Mucosa of stomach (tissue), 1 donor: ENCODE results near the gene RGS6.

Experiments
- H3K27me3 ChIP-seq: one replicate; pipeline ENCODE4 v1.7.0; 2013; ENCODE audit warnings: mild to moderate bottlenecking, low read length; ENCODE audit not compliant: control insufficient read depth, insufficient read depth
- H3K36me3 ChIP-seq: one replicate; pipeline ENCODE4 v1.7.0; 2013; ENCODE audit warnings: low read length; ENCODE audit not compliant: control insufficient read depth, insufficient read depth
- H3K4me1 ChIP-seq: one replicate; pipeline ENCODE4 v1.7.0; 2013; ENCODE audit warnings: mild to moderate bottlenecking, low read length; ENCODE audit not compliant: control insufficient read depth, insufficient read depth
- H3K4me3 ChIP-seq: one replicate; pipeline ENCODE4 v1.7.0; 2013; ENCODE audit warnings: low read length
- H3K9ac ChIP-seq: one replicate; pipeline ENCODE4 v1.7.0; 2013; ENCODE audit warnings: mild to moderate bottlenecking, low read length, moderate library complexity
- H3K9me3 ChIP-seq: one replicate; pipeline ENCODE4 v1.7.0; 2013; ENCODE audit warnings: mild to moderate bottlenecking, low read length, moderate library complexity; ENCODE audit not compliant: control insufficient read depth
- donor health status: Pancreatic carcinoma.

RGS6 gene

GRCh38 chr14:72605096-72605920 lies 673.1 kb downstream of the RGS6 start:
- Histone ChIP-seq H3K9me3 (no peaks in the 10 kb centered on the region), H3K27me3 (no peaks in the 10 kb centered on the region), H3K36me3 (no peaks in the 10 kb centered on the region), H3K4me1 (no peaks in the 10 kb centered on the region), H3K4me3 (no peak overlapping the region), H3K9ac (no peak overlapping the region)

- Histone ChIP-seq H3K9ac (no peak overlapping the region), H3K27me3 (no peaks in the 10 kb centered on the region), H3K4me3 (no peak overlapping the region), H3K4me1 (no peaks in the 10 kb centered on the region), H3K36me3 (no peaks in the 10 kb centered on the region), H3K9me3 (no peaks in the 10 kb centered on the region)
These were observed 673.6 kb downstream of the RGS6 start for GRCh38 chr14:72605921-72606220.

DNA sequence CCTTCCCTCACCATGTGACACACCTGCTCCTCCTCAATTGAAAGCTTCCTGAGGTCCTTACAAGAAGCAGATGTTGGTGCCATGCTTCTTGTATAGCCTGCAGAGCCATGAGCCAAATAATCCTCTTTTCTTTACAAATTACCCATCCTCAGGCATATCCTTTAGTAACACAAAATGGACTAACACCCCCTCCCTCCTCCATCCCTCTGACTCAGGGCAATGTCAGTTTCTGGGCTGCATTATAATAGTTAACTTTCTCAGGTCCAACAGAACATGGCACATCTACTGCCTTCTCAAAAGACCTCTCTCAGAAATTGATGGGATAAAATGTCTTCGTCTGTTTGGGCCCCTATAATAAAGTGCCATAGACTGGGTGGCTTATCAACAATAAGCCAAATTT lies 674.6 kb downstream of the RGS6 start:
- no peak overlapping the region for H3K4me3 ChIP-seq
- no peaks in the 10 kb centered on the region for H3K36me3 ChIP-seq
- H3K9me3 ChIP-seq = no peaks in the 10 kb centered on the region
- no peaks in the 10 kb centered on the region for H3K27me3 ChIP-seq
- H3K9ac ChIP-seq = no peak overlapping the region
- H3K4me1 ChIP-seq = no peaks in the 10 kb centered on the region

DNA sequence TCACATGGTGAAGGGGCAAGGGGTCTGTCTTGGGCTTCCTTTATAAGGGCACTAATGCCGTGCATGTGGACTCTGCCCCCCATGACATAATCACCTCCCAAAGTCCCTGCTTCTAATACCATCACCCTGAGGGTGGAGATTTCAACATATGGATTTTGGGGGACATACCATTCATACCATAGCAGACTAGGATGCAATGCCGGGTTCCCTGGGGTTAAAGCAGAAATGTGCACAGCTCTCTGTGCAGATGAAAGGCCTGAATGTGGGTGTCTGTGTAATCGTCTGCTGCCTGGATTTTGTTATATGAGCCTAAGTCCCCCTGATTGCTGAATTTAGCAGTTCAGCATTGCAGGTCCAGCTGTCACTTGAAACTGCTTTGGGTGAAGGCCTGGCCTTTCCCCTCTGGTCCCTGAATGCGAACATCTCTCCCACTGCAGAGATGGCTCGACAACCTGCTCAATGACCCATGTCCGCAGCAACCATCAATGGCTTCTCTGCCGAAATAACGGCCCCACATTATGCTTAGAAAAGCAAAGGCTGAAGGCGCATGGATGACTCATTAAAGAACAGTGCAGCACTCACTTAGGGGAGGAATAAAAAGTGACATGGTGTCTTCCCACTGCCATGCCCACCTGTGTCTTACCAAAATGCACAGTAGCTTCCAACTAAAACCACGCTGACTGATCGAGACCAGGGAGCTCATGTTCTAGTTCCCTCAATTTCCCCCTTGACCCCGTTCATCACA lies 675.3 kb downstream of the RGS6 start:
- Histone ChIP-seq H3K4me3 (no peak overlapping the region), H3K4me1 (no peaks in the 10 kb centered on the region), H3K9ac (no peak overlapping the region), H3K27me3 (no peaks in the 10 kb centered on the region), H3K9me3 (no peaks in the 10 kb centered on the region), H3K36me3 (no peaks in the 10 kb centered on the region)

DNA sequence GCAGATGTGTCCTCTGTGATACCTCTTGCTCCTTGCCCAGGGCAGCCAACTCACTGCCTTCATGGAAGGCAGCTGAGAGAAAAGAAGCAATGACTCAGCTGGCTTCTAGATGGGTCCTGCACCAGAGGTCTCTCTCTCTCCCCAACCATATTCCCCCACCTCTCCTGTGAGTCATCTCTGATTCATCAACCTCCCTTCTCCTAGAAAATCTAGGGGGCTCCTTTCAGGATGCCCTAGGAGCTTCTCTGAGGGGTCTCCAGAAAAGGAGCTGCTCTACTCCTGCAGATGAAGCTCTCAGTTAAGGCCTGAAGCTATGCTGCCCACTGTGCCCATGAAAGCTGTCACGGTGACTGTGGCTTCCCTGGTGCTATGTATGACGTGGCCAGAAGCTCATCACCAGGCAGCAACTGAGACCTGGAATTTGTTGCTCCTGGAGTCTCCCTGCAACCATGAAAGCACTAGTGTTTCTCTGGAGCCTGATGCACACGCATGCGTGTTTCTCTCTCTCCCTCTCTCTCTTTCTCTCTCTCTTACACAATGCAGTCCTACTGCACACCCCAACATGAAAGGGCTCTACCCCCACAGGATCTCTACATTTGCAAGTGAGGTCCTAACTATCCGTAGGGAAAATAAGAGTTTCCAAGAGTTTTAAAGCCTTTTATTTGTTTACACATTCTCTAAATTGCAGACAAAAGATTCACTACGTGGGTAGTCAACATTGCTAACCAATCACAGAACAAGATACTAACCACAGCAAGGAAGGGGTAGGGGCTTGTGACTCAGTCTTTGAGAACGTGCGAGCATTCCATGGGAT lies 676.4 kb downstream of the RGS6 start:
- no peaks in the 10 kb centered on the region for H3K27me3 ChIP-seq
- no peaks in the 10 kb centered on the region for H3K36me3 ChIP-seq
- no peak overlapping the region for H3K4me3 ChIP-seq
- no peaks in the 10 kb centered on the region for H3K4me1 ChIP-seq
- no peaks in the 10 kb centered on the region for H3K9me3 ChIP-seq
- H3K9ac ChIP-seq = no peak overlapping the region

- H3K4me3 ChIP-seq = no peak overlapping the region
- no peaks in the 10 kb centered on the region for H3K4me1 ChIP-seq
- H3K27me3 ChIP-seq = no peaks in the 10 kb centered on the region
- H3K9ac ChIP-seq = no peak overlapping the region
- H3K9me3 ChIP-seq = no peaks in the 10 kb centered on the region
- no peaks in the 10 kb centered on the region for H3K36me3 ChIP-seq
These were observed 677.1 kb downstream of the RGS6 start for GRCh38 chr14:72609205-72609916.

GRCh38 chr14:72610096-72610830 lies 678.0 kb downstream of the RGS6 start:
- no peaks in the 10 kb centered on the region for H3K4me1 ChIP-seq
- no peak overlapping the region for H3K9ac ChIP-seq
- no peaks in the 10 kb centered on the region for H3K36me3 ChIP-seq
- H3K27me3 ChIP-seq = no peaks in the 10 kb centered on the region
- no peak overlapping the region for H3K4me3 ChIP-seq
- H3K9me3 ChIP-seq = no peaks in the 10 kb centered on the region

DNA sequence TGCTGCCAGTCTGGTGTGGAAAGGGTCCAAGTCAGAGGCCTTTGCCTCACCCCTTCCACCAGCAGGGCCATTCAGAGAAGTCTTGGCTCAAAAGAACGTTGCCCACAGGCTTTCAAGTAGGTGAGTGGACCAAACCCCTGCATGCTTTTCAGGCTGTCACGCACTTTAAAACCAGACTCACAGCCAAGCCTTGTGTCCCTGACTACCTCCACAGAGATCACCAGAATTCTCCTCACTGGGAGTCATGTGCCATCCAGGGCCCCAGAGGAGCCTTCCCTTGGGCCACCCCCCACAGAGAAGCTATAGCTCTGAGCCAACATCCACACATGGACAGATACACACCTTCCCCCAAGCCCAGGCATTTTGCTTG lies 678.6 kb downstream of the RGS6 start:
- no peaks in the 10 kb centered on the region for H3K9me3 ChIP-seq
- no peaks in the 10 kb centered on the region for H3K36me3 ChIP-seq
- no peaks in the 10 kb centered on the region for H3K4me1 ChIP-seq
- no peak overlapping the region for H3K9ac ChIP-seq
- H3K27me3 ChIP-seq = no peaks in the 10 kb centered on the region
- H3K4me3 ChIP-seq = no peak overlapping the region

GRCh38 chr14:72611506-72611905 lies 679.3 kb downstream of the RGS6 start:
- Histone ChIP-seq H3K27me3 (no peaks in the 10 kb centered on the region), H3K36me3 (no peaks in the 10 kb centered on the region), H3K4me3 (no peak overlapping the region), H3K9ac (no peak overlapping the region), H3K9me3 (no peaks in the 10 kb centered on the region), H3K4me1 (no peaks in the 10 kb centered on the region)

DNA sequence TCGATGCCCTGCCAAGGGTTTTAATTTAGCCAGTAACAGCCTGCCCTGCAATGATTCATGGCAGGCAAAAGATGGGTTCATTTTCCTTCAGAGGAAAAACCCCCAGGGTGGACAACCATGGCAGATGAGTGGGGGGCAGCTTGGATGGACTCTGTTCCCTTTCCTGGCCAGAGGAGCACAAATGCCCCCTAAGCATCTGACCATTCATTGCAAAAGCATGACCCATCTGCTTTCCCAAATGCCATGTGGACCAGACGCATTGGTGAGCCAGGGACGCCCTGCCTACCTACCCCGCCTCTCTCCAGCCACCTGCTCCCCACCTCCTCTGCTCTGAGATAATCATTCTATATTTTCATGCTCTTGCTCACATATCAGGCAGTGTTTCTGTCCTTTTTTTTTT lies 679.8 kb downstream of the RGS6 start:
- Histone ChIP-seq H3K27me3 (no peaks in the 10 kb centered on the region), H3K4me1 (no peaks in the 10 kb centered on the region), H3K36me3 (no peaks in the 10 kb centered on the region), H3K4me3 (no peak overlapping the region), H3K9me3 (no peaks in the 10 kb centered on the region), H3K9ac (no peak overlapping the region)

DNA sequence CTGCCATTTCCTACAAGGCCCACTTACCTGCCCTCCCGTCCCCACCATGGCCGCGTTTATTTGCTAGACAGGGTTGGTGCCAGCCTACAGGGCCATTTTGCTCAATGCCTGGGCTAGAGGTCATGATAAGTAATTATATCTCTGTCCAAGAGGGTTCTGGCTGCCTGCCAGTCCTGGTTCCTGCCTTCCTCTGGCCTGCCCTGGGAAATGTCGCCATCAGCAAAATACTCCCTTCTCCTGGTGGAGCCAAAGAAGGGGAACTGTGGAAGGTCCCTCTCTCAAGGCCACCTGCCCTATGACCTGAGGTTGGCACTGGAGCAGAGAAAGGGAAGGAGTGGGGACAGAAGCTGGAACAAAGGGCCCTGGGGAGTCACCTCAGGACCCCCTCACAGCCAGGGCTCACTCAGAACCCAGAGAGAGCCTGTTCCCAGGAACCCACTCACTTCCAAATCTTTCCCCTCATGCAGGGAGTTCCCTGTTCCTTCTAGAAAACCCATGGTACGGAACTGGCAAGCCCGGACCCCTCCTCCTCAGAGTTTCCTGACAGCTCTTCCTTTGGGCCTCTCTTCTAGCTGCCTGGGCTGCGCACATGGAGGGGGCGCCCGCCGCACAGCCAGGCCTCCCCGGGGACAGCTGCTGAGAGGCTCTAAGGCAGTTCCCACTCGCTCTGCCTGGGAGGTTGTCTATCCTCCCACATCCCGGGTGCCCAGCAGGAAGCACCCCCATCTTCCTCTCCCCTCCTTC lies 681.2 kb downstream of the RGS6 start:
- no peaks in the 10 kb centered on the region for H3K27me3 ChIP-seq
- H3K9ac ChIP-seq = no peak overlapping the region
- no peaks in the 10 kb centered on the region for H3K4me1 ChIP-seq
- H3K9me3 ChIP-seq = no peaks in the 10 kb centered on the region
- H3K4me3 ChIP-seq = no peak overlapping the region
- H3K36me3 ChIP-seq = no peaks in the 10 kb centered on the region
